SK-N-SH (cell line): ENCODE data around the gene MAOB. TPM values are rescaled to one million over a fixed set of nuclear protein-coding genes. Genes with fewer than 3 reads are reported as not detected.

Experiments
- CTCF ChIA-PET: fragments of 300-600, 350-600 bp; formaldehyde crosslinking; extraction: SDS; loops from one replicate; lab custom pipeline; 2021; lab: Yijun Ruan, JAX
- POLR2A ChIA-PET: fragments of 350-600 bp; sonication (Branson Sonifier 250); formaldehyde crosslinking; extraction: SDS; loops from one replicate; lab custom pipeline; 2020; ENCODE audit warnings: antibody characterized with exemption, inconsistent platforms; lab: Yijun Ruan, JAX
- DNase-seq: peaks from one replicate; pipeline ENCODE4 v3.0.0; 2012
- H2AFZ ChIP-seq: fragments of 200-600 bp; sonication (generic); 2 replicates; pipeline ENCODE4 v1.8.1; 2016; ENCODE audit warnings: antibody characterized with exemption, mild to moderate bottlenecking, low read depth
- H3F3A ChIP-seq: fragments of 200-600 bp; sonication (generic); replicated peaks from 2 replicates; pipeline ENCODE3; 2016; ENCODE audit warnings: antibody characterized with exemption, mild to moderate bottlenecking; ENCODE audit not compliant: insufficient read depth
- H3K27ac ChIP-seq, 2 experiments: fragments of 200-500 bp in 1 of 2; fragments of 200-600 bp in 1 of 2; sonication (Bioruptor generic) in 1 of 2; sonication (generic), shearing (Covaris generic) in 1 of 2; 2 replicates each; pipeline versions ENCODE4 v1.5.1 to v1.6.1; 2014 to 2016; ENCODE audit warnings: low read depth in 2 of 2, inconsistent platforms in 1 of 2, low read length in 1 of 2, mild to moderate bottlenecking in 1 of 2, mixed read lengths in 1 of 2
- H3K27me3 ChIP-seq: fragments of 200-600 bp; sonication (generic), shearing (Covaris generic); 2 replicates; pipeline ENCODE4 v1.6.1; 2016; ENCODE audit warnings: mixed run types; ENCODE audit not compliant: insufficient read depth
- H3K36me3 ChIP-seq, 2 experiments: fragments of 200-500 bp in 1 of 2; fragments of 200-600 bp in 1 of 2; sonication (Bioruptor generic) in 1 of 2; sonication (generic) in 1 of 2; replicated peaks in 1 of 2; 2 replicates each; pipeline versions ENCODE3 to v1.5.1; 2014 to 2016; ENCODE audit warnings: low read length in 1 of 2, mild to moderate bottlenecking in 1 of 2; ENCODE audit not compliant: insufficient read depth in 2 of 2, control insufficient read depth in 1 of 2
- H3K4me1 ChIP-seq, 2 experiments: fragments of 200-500 bp in 1 of 2; fragments of 200-600 bp in 1 of 2; sonication (Bioruptor generic) in 1 of 2; sonication (generic), shearing (Covaris generic) in 1 of 2; 2 replicates each; pipeline versions ENCODE4 v1.5.1 to v1.6.1; 2014 to 2016; ENCODE audit warnings: low read depth in 1 of 2, low read length in 1 of 2, mixed run types in 1 of 2; ENCODE audit not compliant: insufficient read depth in 2 of 2, control insufficient read depth in 1 of 2
- H3K4me2 ChIP-seq: fragments of 200-600 bp; sonication (generic), shearing (Covaris generic); 2 replicates; pipeline ENCODE4 v1.6.1; 2017; ENCODE audit warnings: mixed run types
- H3K4me3 ChIP-seq, 2 experiments: fragments of 200-500 bp in 1 of 2; fragments of 200-600 bp in 1 of 2; sonication (Bioruptor generic) in 1 of 2; sonication (generic), shearing (Covaris generic) in 1 of 2; 2 replicates each; pipeline versions ENCODE4 v1.5.1 to v1.8.1; 2014 to 2016; ENCODE audit warnings: low read depth in 2 of 2, inconsistent platforms in 1 of 2, low read length in 1 of 2, mild to moderate bottlenecking in 1 of 2, mixed read lengths in 1 of 2, moderate library complexity in 1 of 2
- H3K79me2 ChIP-seq: fragments of 200-600 bp; sonication (generic); 2 replicates; pipeline ENCODE4 v1.8.1; 2017; ENCODE audit warnings: mild to moderate bottlenecking; ENCODE audit not compliant: insufficient read depth
- H3K9ac ChIP-seq: fragments of 200-600 bp; sonication (generic); 2 replicates; pipeline ENCODE4 v1.6.1; 2017; ENCODE audit warnings: mixed run types
- H3K9me2 ChIP-seq: fragments of 200-600 bp; sonication (generic); 2 replicates; pipeline ENCODE4 v1.6.1; 2017; ENCODE audit warnings: mixed run types
- H3K9me3 ChIP-seq: fragments of 200-600 bp; sonication (generic); 2 replicates; pipeline ENCODE4 v1.6.1; 2017; ENCODE audit warnings: mixed run types, mild to moderate bottlenecking, moderate library complexity
- H4K20me1 ChIP-seq: fragments of 200-600 bp; sonication (generic); 2 replicates; pipeline ENCODE4 v1.6.1; 2017; ENCODE audit warnings: mild to moderate bottlenecking, mixed run types; ENCODE audit not compliant: insufficient read depth
- CHD2 ChIP-seq: fragments of 150-350 bp; IDR thresholded peaks from 2 replicates; pipeline ENCODE4 v1.6.1; 2018; ENCODE audit warnings: low read length; ENCODE audit not compliant: partially characterized antibody
- FOSL2 ChIP-seq: IDR thresholded peaks from 2 replicates; pipeline ENCODE4 v1.4.0; 2012; ENCODE audit warnings: low read depth, mild to moderate bottlenecking, moderate library complexity, borderline replicate concordance
- FOXJ3 ChIP-seq: sonication (generic); formaldehyde crosslinking; IDR thresholded peaks from 2 replicates; pipeline ENCODE4 v1.5.1; 2020; ENCODE audit warnings: mild to moderate bottlenecking, missing genetic modification reagents
- GABPA ChIP-seq: IDR thresholded peaks from 2 replicates; pipeline ENCODE4 v1.4.0; 2012; ENCODE audit warnings: low read depth, mild to moderate bottlenecking
- JUND ChIP-seq: IDR thresholded peaks from 2 replicates; pipeline ENCODE4 v1.4.0; 2012
- NFIC ChIP-seq: IDR thresholded peaks from 2 replicates; pipeline ENCODE4 v1.4.0; 2012; ENCODE audit warnings: borderline replicate concordance
- NRF1 ChIP-seq: IDR thresholded peaks from 2 replicates; pipeline ENCODE4 v1.6.1; 2012; ENCODE audit warnings: low read depth, mild to moderate bottlenecking, low read length
- RCOR1 ChIP-seq: fragments of 150-350 bp; IDR thresholded peaks from 2 replicates; pipeline ENCODE4 v1.6.1; 2017; ENCODE audit warnings: antibody characterized with exemption, low read length
- SMC3 ChIP-seq: IDR thresholded peaks from 2 replicates; pipeline ENCODE4 v1.6.1; 2012; ENCODE audit warnings: low read depth, low read length, improper control_type of control experiment
- YY1 ChIP-seq: IDR thresholded peaks from 2 replicates; pipeline ENCODE4 v1.4.0; 2012; ENCODE audit warnings: low read depth, mild to moderate bottlenecking
- WGBS: methylation state at CpG from one replicate; pipeline ENCODE4 v1.1.6; 2017; ENCODE audit warnings: low lambda C conversion rate; 5-methylcytosine and 5-hydroxymethylcytosine counted together
- polyA plus RNA-seq, 3 experiments: library from polyadenylated mRNA; depleted of rRNA; stranded (reverse); fragments of >200 nt; gene quantifications; 2 replicates each; pipeline ENCODE4 v1.2.3, GENCODE V29; 2012
- TF ChIP-seq, protein P1 (sequence below): IDR thresholded peaks from 2 replicates; pipeline ENCODE4; 2012
- TF ChIP-seq, protein P2 (sequence below): IDR thresholded peaks from 2 replicates; pipeline ENCODE4 v1.6.1; 2012; ENCODE audit warnings: mild to moderate bottlenecking, low read depth, low read length, moderate library complexity
- TF ChIP-seq, protein P3 (sequence below): IDR thresholded peaks from 2 replicates; pipeline ENCODE4 v1.4.0; 2012; ENCODE audit warnings: low read depth, borderline replicate concordance

MAOB gene
- polyA plus RNA-seq, 1 of the 3 experiments (the other 2 are of a cell fraction): 0.92 TPM

DNA sequence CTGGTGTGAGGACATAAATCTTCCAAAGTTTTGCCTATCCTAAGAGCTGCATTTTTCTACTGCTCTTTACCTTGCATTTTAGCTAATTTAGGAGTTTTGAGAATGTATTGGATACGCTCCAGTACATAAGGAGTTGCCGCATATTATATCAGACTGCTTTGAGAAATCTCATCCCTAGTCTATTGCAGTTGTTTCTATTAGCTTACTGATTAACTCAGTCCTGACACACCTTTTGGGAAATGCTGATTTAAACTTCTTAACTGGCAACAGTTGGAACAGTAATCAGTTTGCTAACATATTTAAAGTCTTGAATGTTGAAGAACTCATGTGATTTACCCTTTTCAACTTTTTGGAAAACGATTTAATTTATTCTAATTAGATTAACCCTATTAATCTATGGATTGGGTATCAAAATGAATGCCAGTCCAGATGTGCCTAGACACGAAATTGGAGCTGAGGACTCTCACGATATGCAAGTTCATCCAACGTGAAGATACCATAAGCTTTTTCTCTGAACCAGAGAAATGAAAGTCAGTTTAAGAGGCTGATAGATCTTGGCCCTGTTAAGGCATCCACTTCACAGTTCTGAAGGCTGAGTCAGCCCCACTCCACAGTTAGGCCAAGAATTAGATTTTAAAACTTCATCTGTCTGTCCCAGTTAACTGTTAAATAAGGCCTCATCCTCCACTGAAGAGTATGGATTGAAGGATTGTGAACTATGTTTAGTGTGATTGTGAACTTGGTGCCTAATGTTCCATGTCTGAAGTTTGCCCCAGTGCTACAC lies 136.1 kb downstream of the MAOB start:
- no peak overlapping the region for H3K9ac ChIP-seq
- H3K79me2 ChIP-seq: no peaks in the 10 kb centered on the region
- H4K20me1 ChIP-seq: no peaks in the 10 kb centered on the region
- no peaks in the 10 kb centered on the region for H3F3A ChIP-seq
- no peaks in the 10 kb centered on the region for H3K4me1 ChIP-seq
- H3K36me3 ChIP-seq: no peaks in the 10 kb centered on the region
- POLR2A ChIA-PET: no interaction called here
- H3K27ac ChIP-seq: no peak overlapping the region
- H2AFZ ChIP-seq: no peak overlapping the region
- WGBS: 26% methylated on average over 6 of the region's 6 CpGs
- no peaks in the 10 kb centered on the region for H3K9me3 ChIP-seq
- no peaks in the 10 kb centered on the region for H3K27me3 ChIP-seq
- H3K4me3 ChIP-seq: no peak overlapping the region
- H3K9me2 ChIP-seq: no peaks in the 10 kb centered on the region
- CTCF ChIA-PET: no interaction called here
- TF ChIP-seq, protein P1, sequence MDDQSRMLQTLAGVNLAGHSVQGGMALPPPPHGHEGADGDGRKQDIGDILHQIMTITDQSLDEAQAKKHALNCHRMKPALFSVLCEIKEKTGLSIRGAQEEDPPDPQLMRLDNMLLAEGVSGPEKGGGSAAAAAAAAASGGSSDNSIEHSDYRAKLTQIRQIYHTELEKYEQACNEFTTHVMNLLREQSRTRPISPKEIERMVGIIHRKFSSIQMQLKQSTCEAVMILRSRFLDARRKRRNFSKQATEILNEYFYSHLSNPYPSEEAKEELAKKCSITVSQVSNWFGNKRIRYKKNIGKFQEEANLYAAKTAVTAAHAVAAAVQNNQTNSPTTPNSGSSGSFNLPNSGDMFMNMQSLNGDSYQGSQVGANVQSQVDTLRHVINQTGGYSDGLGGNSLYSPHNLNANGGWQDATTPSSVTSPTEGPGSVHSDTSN: no peak
- no peak for TF ChIP-seq YY1
- no peak overlapping the region for H3K4me2 ChIP-seq
- no peak for DNase-seq

DNA sequence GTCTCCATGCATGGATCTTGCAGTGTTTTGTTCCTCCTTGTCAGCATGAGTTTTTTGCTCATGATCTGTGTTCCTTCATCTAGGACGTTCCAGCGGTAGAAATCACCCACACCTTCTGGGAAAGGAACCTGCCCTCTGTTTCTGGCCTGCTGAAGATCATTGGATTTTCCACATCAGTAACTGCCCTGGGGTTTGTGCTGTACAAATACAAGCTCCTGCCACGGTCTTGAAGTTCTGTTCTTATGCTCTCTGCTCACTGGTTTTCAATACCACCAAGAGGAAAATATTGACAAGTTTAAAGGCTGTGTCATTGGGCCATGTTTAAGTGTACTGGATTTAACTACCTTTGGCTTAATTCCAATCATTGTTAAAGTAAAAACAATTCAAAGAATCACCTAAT lies 138.0 kb downstream of the MAOB start:
- no peaks in the 10 kb centered on the region for H3K9me2 ChIP-seq
- TF ChIP-seq, protein P2, sequence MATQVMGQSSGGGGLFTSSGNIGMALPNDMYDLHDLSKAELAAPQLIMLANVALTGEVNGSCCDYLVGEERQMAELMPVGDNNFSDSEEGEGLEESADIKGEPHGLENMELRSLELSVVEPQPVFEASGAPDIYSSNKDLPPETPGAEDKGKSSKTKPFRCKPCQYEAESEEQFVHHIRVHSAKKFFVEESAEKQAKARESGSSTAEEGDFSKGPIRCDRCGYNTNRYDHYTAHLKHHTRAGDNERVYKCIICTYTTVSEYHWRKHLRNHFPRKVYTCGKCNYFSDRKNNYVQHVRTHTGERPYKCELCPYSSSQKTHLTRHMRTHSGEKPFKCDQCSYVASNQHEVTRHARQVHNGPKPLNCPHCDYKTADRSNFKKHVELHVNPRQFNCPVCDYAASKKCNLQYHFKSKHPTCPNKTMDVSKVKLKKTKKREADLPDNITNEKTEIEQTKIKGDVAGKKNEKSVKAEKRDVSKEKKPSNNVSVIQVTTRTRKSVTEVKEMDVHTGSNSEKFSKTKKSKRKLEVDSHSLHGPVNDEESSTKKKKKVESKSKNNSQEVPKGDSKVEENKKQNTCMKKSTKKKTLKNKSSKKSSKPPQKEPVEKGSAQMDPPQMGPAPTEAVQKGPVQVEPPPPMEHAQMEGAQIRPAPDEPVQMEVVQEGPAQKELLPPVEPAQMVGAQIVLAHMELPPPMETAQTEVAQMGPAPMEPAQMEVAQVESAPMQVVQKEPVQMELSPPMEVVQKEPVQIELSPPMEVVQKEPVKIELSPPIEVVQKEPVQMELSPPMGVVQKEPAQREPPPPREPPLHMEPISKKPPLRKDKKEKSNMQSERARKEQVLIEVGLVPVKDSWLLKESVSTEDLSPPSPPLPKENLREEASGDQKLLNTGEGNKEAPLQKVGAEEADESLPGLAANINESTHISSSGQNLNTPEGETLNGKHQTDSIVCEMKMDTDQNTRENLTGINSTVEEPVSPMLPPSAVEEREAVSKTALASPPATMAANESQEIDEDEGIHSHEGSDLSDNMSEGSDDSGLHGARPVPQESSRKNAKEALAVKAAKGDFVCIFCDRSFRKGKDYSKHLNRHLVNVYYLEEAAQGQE: no peak
- TF ChIP-seq RCOR1: no peak
- TF ChIP-seq JUND: no peak
- no peak for TF ChIP-seq SMC3
- no peak for TF ChIP-seq FOSL2
- no peak for TF ChIP-seq FOXJ3 (CRISPR knock-in tag)
- TF ChIP-seq GABPA: no peak
- TF ChIP-seq, protein P3, sequence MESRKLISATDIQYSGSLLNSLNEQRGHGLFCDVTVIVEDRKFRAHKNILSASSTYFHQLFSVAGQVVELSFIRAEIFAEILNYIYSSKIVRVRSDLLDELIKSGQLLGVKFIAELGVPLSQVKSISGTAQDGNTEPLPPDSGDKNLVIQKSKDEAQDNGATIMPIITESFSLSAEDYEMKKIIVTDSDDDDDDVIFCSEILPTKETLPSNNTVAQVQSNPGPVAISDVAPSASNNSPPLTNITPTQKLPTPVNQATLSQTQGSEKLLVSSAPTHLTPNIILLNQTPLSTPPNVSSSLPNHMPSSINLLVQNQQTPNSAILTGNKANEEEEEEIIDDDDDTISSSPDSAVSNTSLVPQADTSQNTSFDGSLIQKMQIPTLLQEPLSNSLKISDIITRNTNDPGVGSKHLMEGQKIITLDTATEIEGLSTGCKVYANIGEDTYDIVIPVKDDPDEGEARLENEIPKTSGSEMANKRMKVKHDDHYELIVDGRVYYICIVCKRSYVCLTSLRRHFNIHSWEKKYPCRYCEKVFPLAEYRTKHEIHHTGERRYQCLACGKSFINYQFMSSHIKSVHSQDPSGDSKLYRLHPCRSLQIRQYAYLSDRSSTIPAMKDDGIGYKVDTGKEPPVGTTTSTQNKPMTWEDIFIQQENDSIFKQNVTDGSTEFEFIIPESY: no peak
- no peak for TF ChIP-seq CHD2
- TF ChIP-seq NFIC: no peak
- TF ChIP-seq NRF1: no peak
- no peak for DNase-seq
- no peaks in the 10 kb centered on the region for H3F3A ChIP-seq
- WGBS: 12% methylated on average over 3 of the region's 3 CpGs
- no peaks in the 10 kb centered on the region for H3K9me3 ChIP-seq
- ChIA-PET POLR2A (no interaction called here), CTCF (interaction anchor here (0.8 kb wide), 2 partner anchors 12 to 185 kb away, joined by 3 read pairs; no protein-coding TSS in a partner anchor)
- no peak overlapping the region for H3K4me3 ChIP-seq
- H3K4me1 ChIP-seq: no peaks in the 10 kb centered on the region
- H2AFZ ChIP-seq: no peak overlapping the region
- H3K27me3 ChIP-seq: no peaks in the 10 kb centered on the region
- no peaks in the 10 kb centered on the region for H3K36me3 ChIP-seq
- no peaks in the 10 kb centered on the region for H4K20me1 ChIP-seq
- no peaks in the 10 kb centered on the region for H3K79me2 ChIP-seq
- no peak overlapping the region for H3K27ac ChIP-seq
- no peak overlapping the region for H3K4me2 ChIP-seq
- no peak overlapping the region for H3K9ac ChIP-seq
